CD14-positive monocyte (primary cell): ENCODE data around the gene MKI67. TPM values are rescaled to one million over a fixed set of nuclear protein-coding genes. Genes with fewer than 3 reads are reported as not detected.

Experiments used
- DNase-seq, 3 donors: peaks; one replicate each; pipeline ENCODE4 v3.0.0-alpha.2; 2011 to 2022
- H2AFZ ChIP-seq: 2 replicates; pipeline ENCODE4 v1.6.0; 2012; ENCODE audit warnings: mild to moderate bottlenecking, low read depth, low read length, inconsistent platforms; ENCODE audit not compliant: insufficient read depth, poor library complexity, severe bottlenecking
- H3K27ac ChIP-seq, 2 donors: 1 replicate in 1 of 2; 2 replicates in 1 of 2; pipeline ENCODE4 v1.5.1; 2012 to 2013; ENCODE audit warnings: low read length in 2 of 2, control low read depth in 1 of 2, inconsistent platforms in 1 of 2, low read depth in 1 of 2, mild to moderate bottlenecking in 1 of 2
- H3K27me3 ChIP-seq, 2 donors: one replicate each; pipeline versions ENCODE4 v1.6.0 to v1.6.1; 2011 to 2013; ENCODE audit warnings: low read length in 2 of 2; ENCODE audit not compliant: control insufficient read depth in 2 of 2, insufficient read depth in 2 of 2
- H3K36me3 ChIP-seq, 2 donors: replicated peaks in 1 of 2; 1 replicate in 1 of 2; 2 replicates in 1 of 2; pipeline versions ENCODE4 v1.5.1 to v1.6.1; 2012 to 2013; ENCODE audit warnings: low read length in 2 of 2, control low read depth in 1 of 2, inconsistent platforms in 1 of 2, mild to moderate bottlenecking in 1 of 2; ENCODE audit not compliant: insufficient read depth in 2 of 2, control insufficient read depth in 1 of 2
- H3K4me1 ChIP-seq, 2 donors: 1 replicate in 1 of 2; 2 replicates in 1 of 2; pipeline versions ENCODE4 v1.5.1 to v1.6.1; 2012 to 2013; ENCODE audit warnings: low read length in 2 of 2, control low read depth in 1 of 2, inconsistent platforms in 1 of 2, mild to moderate bottlenecking in 1 of 2, moderate library complexity in 1 of 2; ENCODE audit not compliant: insufficient read depth in 2 of 2, control insufficient read depth in 1 of 2
- H3K4me2 ChIP-seq: replicated peaks from 2 replicates; pipeline ENCODE3; 2012; ENCODE audit warnings: low read length, moderate library complexity, mild to moderate bottlenecking; ENCODE audit not compliant: poor library complexity, severe bottlenecking; ENCODE audit errors: extremely low read depth
- H3K4me3 ChIP-seq, 3 experiments: fragments of 200-600 bp in 1 of 3; sonication (generic) in 1 of 3; replicated peaks in 1 of 3; 1 replicate in 2 of 3; 2 replicates in 1 of 3; pipeline ENCODE4 v1.5.1; 2011 to 2013; ENCODE audit warnings: low read length in 3 of 3, mild to moderate bottlenecking in 3 of 3, control low read depth in 2 of 3, low read depth in 2 of 3, inconsistent platforms in 1 of 3, moderate library complexity in 1 of 3
- H3K79me2 ChIP-seq: 2 replicates; pipeline ENCODE4 v1.6.0; 2012; ENCODE audit warnings: mild to moderate bottlenecking, control low read depth, inconsistent platforms, low read length, moderate library complexity; ENCODE audit not compliant: insufficient read depth
- H3K9ac ChIP-seq: 2 replicates; pipeline ENCODE4 v1.6.0; 2017; ENCODE audit warnings: low read length, mild to moderate bottlenecking; ENCODE audit not compliant: insufficient read depth, poor library complexity, severe bottlenecking
- H3K9me3 ChIP-seq, 2 donors: replicated peaks in 1 of 2; 1 replicate in 1 of 2; 2 replicates in 1 of 2; pipeline versions ENCODE4 v1.5.1 to v1.6.1; 2012 to 2013; ENCODE audit warnings: low read length in 2 of 2, control low read depth in 1 of 2; ENCODE audit not compliant: control insufficient read depth in 1 of 2, insufficient read depth in 1 of 2
- H4K20me1 ChIP-seq: 2 replicates; pipeline ENCODE4 v1.6.0; 2012; ENCODE audit warnings: mild to moderate bottlenecking, low read length, control low read depth, moderate library complexity; ENCODE audit not compliant: insufficient read depth
- H3K27ac Mint-ChIP-seq, 7 donors: one replicate each; pipeline ENCODE4 v1.8.0; 2020; ENCODE audit warnings: mild to moderate bottlenecking in 7 of 7, mixed read lengths in 7 of 7, moderate library complexity in 6 of 7, inconsistent platforms in 2 of 7
- H3K27me3 Mint-ChIP-seq, 3 donors: one replicate each; pipeline ENCODE4 v1.8.0; 2021 to 2022; ENCODE audit warnings: low read depth in 3 of 3, mild to moderate bottlenecking in 3 of 3, mixed read lengths in 3 of 3, moderate library complexity in 3 of 3, inconsistent platforms in 1 of 3
- H3K36me3 Mint-ChIP-seq, 2 donors: one replicate each; pipeline ENCODE4 v1.8.0; 2020; ENCODE audit warnings: mixed read lengths in 2 of 2, inconsistent platforms in 1 of 2, mild to moderate bottlenecking in 1 of 2
- H3K4me1 Mint-ChIP-seq: one replicate; pipeline ENCODE4 v1.8.0; 2020; ENCODE audit warnings: mild to moderate bottlenecking, mixed read lengths
- H3K4me3 Mint-ChIP-seq, 2 donors: one replicate each; pipeline ENCODE4 v1.8.0; 2020; ENCODE audit warnings: mild to moderate bottlenecking in 2 of 2, mixed read lengths in 2 of 2, moderate library complexity in 1 of 2
- H3K9me3 Mint-ChIP-seq, 7 donors: one replicate each; pipeline ENCODE4 v1.8.0; 2020 to 2022; ENCODE audit warnings: mixed read lengths in 7 of 7, mild to moderate bottlenecking in 6 of 7, moderate library complexity in 6 of 7, inconsistent platforms in 2 of 7
- WGBS: methylation state at CpG from one replicate; pipeline ENCODE4 v1.1.5; 2013; ENCODE audit warnings: missing lambda C conversion rate; ENCODE audit not compliant: insufficient coverage; 5-methylcytosine and 5-hydroxymethylcytosine counted together
- intact Hi-C, 2 donors: fragments of 100-400 bp; cut with micrococcal nuclease; formaldehyde crosslinking; loops; one replicate each; pipeline versions ENCODE4 v1.15.0 to v1.15.1; 2023
- polyA plus RNA-seq, 3 donors: library from polyadenylated mRNA; depleted of rRNA in 1 of 3; unstranded in 2 of 3; stranded (reverse) in 1 of 3; fragments of 300-500 nt in 2 of 3; fragments of >200 nt in 1 of 3; fragmentation: Illumina TruSeq in 2 of 3; gene quantifications; 1 replicate in 2 of 3; 2 replicates in 1 of 3; pipeline ENCODE4 v1.2.3, GENCODE V29; 2012 to 2021
- TF ChIP-seq, protein P1 (sequence below): fragments of 200-600 bp; IDR thresholded peaks from one replicate; pipeline ENCODE4 v1.8.0; 2022; ENCODE audit warnings: antibody characterized with exemption, mild to moderate bottlenecking

MKI67 gene
- polyA plus RNA-seq, 3 donors: 0.02 to 0.05 TPM; not detected in 1

DNA sequence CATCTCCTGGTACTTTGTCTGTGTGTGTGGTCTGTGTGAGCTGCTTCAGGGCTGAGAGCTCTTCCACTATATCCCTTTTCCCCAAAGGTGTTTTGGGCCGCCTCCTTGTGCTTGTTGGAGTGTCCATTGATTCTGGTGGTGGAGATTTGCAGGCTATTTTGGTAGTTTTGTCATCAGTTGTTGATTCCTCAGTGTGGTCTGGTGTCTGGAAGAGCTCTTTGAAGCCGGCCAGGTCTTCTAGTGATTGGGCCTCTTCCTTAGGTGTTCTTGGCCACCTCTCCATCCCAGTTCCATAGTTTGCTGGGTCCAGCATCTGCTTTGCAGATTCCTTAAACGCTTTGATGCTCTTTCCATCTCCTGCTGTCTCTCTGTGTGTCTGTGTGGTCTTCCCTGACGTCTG lies 20.8 kb downstream of the MKI67 start:
- Histone ChIP-seq H4K20me1 (no peaks in the 10 kb centered on the region), H3K4me2 (no peak overlapping the region), H3K9ac (no peak overlapping the region), H3K9me3 (no peaks in the 10 kb centered on the region), H3K4me1 (no peaks in the 10 kb centered on the region), H2AFZ (no peak overlapping the region), H3K27me3 (no peaks in the 10 kb centered on the region), H3K27ac (peak overlapping the region in 1 of 2 donors; percentile 22), H3K4me3 (no peak overlapping the region), H3K79me2 (peaks cover 96% of the 10 kb centered on the region), H3K36me3 (peaks cover 86 to 100% of the 10 kb centered on the region in 2 donors)
- no CpG with 5 or more reads among the region's 4 CpGs for WGBS
- Mint-ChIP-seq H3K27ac (peak overlapping the region in 3 of 7 donors; percentile 2 to 32 (median 20)), H3K4me1 (peaks cover 2% of the 10 kb centered on the region), H3K9me3 (no peaks in the 10 kb centered on the region), H3K36me3 (peaks cover 14 to 27% of the 10 kb centered on the region in 2 donors), H3K4me3 (no peak overlapping the region), H3K27me3 (peaks cover 0 to 2% (median 0%) of the 10 kb centered on the region in 3 donors)
- DNase-seq: no peak
- TF ChIP-seq, protein P1, sequence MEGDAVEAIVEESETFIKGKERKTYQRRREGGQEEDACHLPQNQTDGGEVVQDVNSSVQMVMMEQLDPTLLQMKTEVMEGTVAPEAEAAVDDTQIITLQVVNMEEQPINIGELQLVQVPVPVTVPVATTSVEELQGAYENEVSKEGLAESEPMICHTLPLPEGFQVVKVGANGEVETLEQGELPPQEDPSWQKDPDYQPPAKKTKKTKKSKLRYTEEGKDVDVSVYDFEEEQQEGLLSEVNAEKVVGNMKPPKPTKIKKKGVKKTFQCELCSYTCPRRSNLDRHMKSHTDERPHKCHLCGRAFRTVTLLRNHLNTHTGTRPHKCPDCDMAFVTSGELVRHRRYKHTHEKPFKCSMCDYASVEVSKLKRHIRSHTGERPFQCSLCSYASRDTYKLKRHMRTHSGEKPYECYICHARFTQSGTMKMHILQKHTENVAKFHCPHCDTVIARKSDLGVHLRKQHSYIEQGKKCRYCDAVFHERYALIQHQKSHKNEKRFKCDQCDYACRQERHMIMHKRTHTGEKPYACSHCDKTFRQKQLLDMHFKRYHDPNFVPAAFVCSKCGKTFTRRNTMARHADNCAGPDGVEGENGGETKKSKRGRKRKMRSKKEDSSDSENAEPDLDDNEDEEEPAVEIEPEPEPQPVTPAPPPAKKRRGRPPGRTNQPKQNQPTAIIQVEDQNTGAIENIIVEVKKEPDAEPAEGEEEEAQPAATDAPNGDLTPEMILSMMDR: no peak
- intact Hi-C loops: no loop called here

DNA sequence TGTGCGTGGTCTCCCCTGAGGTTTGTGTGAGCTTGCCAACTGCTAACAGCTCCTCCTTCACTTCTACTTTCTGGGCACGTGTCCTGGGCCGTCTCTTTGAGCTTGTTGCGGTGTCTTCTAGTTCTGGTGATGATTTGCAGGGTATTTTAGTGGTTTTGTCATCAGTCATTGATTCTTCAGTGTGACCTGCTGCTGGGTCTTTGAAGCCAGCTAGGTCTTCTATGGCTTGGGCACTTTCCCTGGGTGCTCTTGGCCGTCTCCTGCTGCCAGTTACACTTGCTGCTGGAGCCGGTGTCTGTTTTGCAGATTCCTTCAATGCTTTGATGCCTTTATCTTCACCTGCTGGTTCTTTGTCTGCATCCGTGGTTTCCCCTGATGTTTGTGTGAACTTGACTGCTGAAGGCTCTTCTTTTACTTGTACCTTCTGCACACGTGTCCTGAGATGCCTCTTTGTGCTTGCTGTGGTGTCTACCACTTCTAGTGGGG lies 23.0 kb downstream of the MKI67 start:
- TF ChIP-seq, protein P1: no peak
- H3K9me3 Mint-ChIP-seq: no peaks in the 10 kb centered on the region
- H3K27ac Mint-ChIP-seq: peak overlapping the region in 3 of 7 donors; percentile 12 to 34 (median 17)
- Histone ChIP-seq H3K79me2 (peaks cover 96% of the 10 kb centered on the region), H3K4me2 (no peak overlapping the region), H3K9ac (no peak overlapping the region), H3K4me1 (no peaks in the 10 kb centered on the region), H2AFZ (no peak overlapping the region), H3K36me3 (peaks cover 84 to 100% of the 10 kb centered on the region in 2 donors), H3K27ac (peak overlapping the region in 1 of 2 donors; percentile 30), H3K9me3 (no peaks in the 10 kb centered on the region), H3K27me3 (no peaks in the 10 kb centered on the region), H3K4me3 (no peak overlapping the region), H4K20me1 (no peaks in the 10 kb centered on the region)
- H3K4me1 Mint-ChIP-seq: peaks cover 3% of the 10 kb centered on the region
- intact Hi-C loops: no loop called here
- WGBS: 90% methylated on average over 5 of the region's 8 CpGs
- peaks cover 0 to 2% (median 0%) of the 10 kb centered on the region in 3 donors for H3K27me3 Mint-ChIP-seq
- H3K36me3 Mint-ChIP-seq: peaks cover 27 to 43% of the 10 kb centered on the region in 2 donors
- no peak overlapping the region for H3K4me3 Mint-ChIP-seq
- DNase-seq: no peak
